C4-2B (cell line): ENCODE data around the gene GABPB1.

ENCODE experiments used
- CTCF ChIP-seq: fragments of 450-650 bp; conservative IDR thresholded peaks from 2 replicates; pipeline ENCODE4 v1.5.1; 2017; ENCODE audit warnings: mild to moderate bottlenecking
- ZFX ChIP-seq: fragments of 450-650 bp; IDR thresholded peaks from 2 replicates; pipeline ENCODE4 v1.6.1; 2017

DNA sequence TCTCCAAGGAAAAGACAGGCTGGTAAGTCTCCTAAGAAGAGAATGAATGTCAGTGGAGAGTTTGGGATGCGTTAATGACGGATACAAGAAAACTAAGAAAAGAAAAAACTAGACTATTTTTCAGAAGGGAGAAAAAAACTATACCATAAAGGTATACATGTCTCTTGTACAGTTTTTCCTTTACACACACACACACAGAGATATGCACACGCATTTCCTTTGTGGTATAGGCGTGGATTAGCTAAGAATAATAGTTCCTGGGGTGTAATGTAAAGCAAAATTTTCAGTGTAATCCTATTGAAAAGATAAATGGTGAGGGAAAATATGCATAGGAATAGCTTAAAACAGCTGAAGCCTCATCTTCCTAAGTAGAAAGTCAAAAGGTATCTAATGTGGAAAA is 36.3 kb downstream of the GABPB1 start:
- TF ChIP-seq CTCF, result no peak
- no peak for TF ChIP-seq ZFX
